ENCODE results near the gene SORCS2.

SORCS2 gene

GRCh38 chr4:7270121-7270520 is 77.8 kb downstream of the SORCS2 start:
- DNase-seq (ENCODE audit: low read depth) = no peak

- DNase-seq (ENCODE audit: low read depth) = no peak
These were observed 80.1 kb downstream of the SORCS2 start for GRCh38 chr4:7272404-7272803.

- DNase-seq (ENCODE audit: low read depth) = no peak
These were observed 81.5 kb downstream of the SORCS2 start for GRCh38 chr4:7273738-7274297.

- no peak for DNase-seq (ENCODE audit: low read depth)
These were observed 82.7 kb downstream of the SORCS2 start for GRCh38 chr4:7275067-7275466.

- DNase-seq (ENCODE audit: low read depth) = no peak
These were observed 83.3 kb downstream of the SORCS2 start for GRCh38 chr4:7275490-7276154.

- DNase-seq (ENCODE audit: low read depth) = peak; percentile 3
These were observed 84.2 kb downstream of the SORCS2 start for GRCh38 chr4:7276515-7276914.

GRCh38 chr4:7278071-7278765 is 85.9 kb downstream of the SORCS2 start:
- no peak for DNase-seq (ENCODE audit: low read depth)

- no peak for DNase-seq (ENCODE audit: low read depth)
These were observed 86.6 kb downstream of the SORCS2 start for GRCh38 chr4:7278981-7279380.

- no peak for DNase-seq (ENCODE audit: low read depth)
These were observed 87.6 kb downstream of the SORCS2 start for GRCh38 chr4:7279902-7280301.

GRCh38 chr4:7280926-7281690 is 88.8 kb downstream of the SORCS2 start:
- DNase-seq (ENCODE audit: low read depth) = peak; percentile 6

- DNase-seq (ENCODE audit: low read depth) = no peak
These were observed 89.6 kb downstream of the SORCS2 start for GRCh38 chr4:7281691-7282665.

- DNase-seq (ENCODE audit: low read depth) = no peak
These were observed 90.6 kb downstream of the SORCS2 start for GRCh38 chr4:7282786-7283440.

GRCh38 chr4:7285244-7286094 is 93.1 kb downstream of the SORCS2 start:
- no peak for DNase-seq (ENCODE audit: low read depth)

GRCh38 chr4:7286170-7286569 is 93.8 kb downstream of the SORCS2 start:
- DNase-seq (ENCODE audit: low read depth) = no peak

- no peak for DNase-seq (ENCODE audit: low read depth)
These were observed 94.5 kb downstream of the SORCS2 start for GRCh38 chr4:7286798-7287197.

- no peak for DNase-seq (ENCODE audit: low read depth)
These were observed 95.1 kb downstream of the SORCS2 start for GRCh38 chr4:7287274-7287917.

- DNase-seq (ENCODE audit: low read depth) = no peak
These were observed 95.6 kb downstream of the SORCS2 start for GRCh38 chr4:7287918-7288280.

- no peak for DNase-seq (ENCODE audit: low read depth)
These were observed 96.6 kb downstream of the SORCS2 start for GRCh38 chr4:7288751-7289523.

- DNase-seq (ENCODE audit: low read depth) = no peak
These were observed 97.3 kb downstream of the SORCS2 start for GRCh38 chr4:7289589-7289988.
